Sigmoid colon (tissue), 7 donors: ENCODE data around the gene CERS6. TPM values are rescaled to one million over a fixed set of nuclear protein-coding genes. Genes with fewer than 3 reads are reported as not detected.

ENCODE experiments used
- DNase-seq: peaks from one replicate; pipeline ENCODE4 v3.0.0-alpha.2; 2019
- H3K27ac ChIP-seq, 4 donors: fragments of 200-600 bp; sonication (generic); one replicate each; pipeline ENCODE4 v1.5.1; 2016 to 2019; ENCODE audit warnings: mild to moderate bottlenecking in 1 of 4
- H3K27me3 ChIP-seq, 3 donors: fragments of 200-600 bp; sonication (generic); one replicate each; pipeline ENCODE4 v1.5.1; 2019; ENCODE audit warnings: mild to moderate bottlenecking in 1 of 3
- H3K36me3 ChIP-seq, 4 donors: fragments of 200-600 bp; sonication (generic); one replicate each; pipeline ENCODE4 v1.5.1; 2016 to 2019
- H3K4me1 ChIP-seq, 4 donors: fragments of 200-600 bp; sonication (generic); one replicate each; pipeline ENCODE4 v1.5.1; 2017 to 2019
- H3K4me3 ChIP-seq, 4 donors: fragments of 200-600 bp; sonication (generic); one replicate each; pipeline ENCODE4 v1.5.1; 2017 to 2019; ENCODE audit warnings: mild to moderate bottlenecking in 2 of 4, moderate library complexity in 1 of 4
- H3K9me3 ChIP-seq, 4 donors: fragments of 200-600 bp in 3 of 4; sonication (generic) in 3 of 4; one replicate each; pipeline versions ENCODE4 v1.5.1 to v1.6.1; 2013 to 2019
- EP300 ChIP-seq, 4 donors: sonication (generic); formaldehyde crosslinking; IDR thresholded peaks; one replicate each; pipeline ENCODE4 v1.6.1; 2017; ENCODE audit warnings: antibody characterized with exemption in 4 of 4
- POLR2A ChIP-seq, 2 donors: fragments of 450-650 bp; IDR thresholded peaks; one replicate each; pipeline ENCODE4 v1.6.1; 2016; ENCODE audit warnings: antibody characterized with exemption in 2 of 2, mild to moderate bottlenecking in 2 of 2, moderate library complexity in 2 of 2
- POLR2AphosphoS5 ChIP-seq, 4 donors: sonication (generic); formaldehyde crosslinking; IDR thresholded peaks; one replicate each; pipeline ENCODE4 v1.6.1; 2017; ENCODE audit warnings: antibody characterized with exemption in 4 of 4
- WGBS, 2 donors: extraction: QIAGEN DNeasy Blood & Tissue Kit; methylation state at CpG; one replicate each; pipeline ENCODE4 v1.1.7; 2013; 5-methylcytosine and 5-hydroxymethylcytosine counted together
- intact Hi-C: fragments of 100-400 bp; cut with DNase I; formaldehyde crosslinking; loops from one replicate; pipeline ENCODE4 v1.15.1; 2023
- polyA plus RNA-seq, 3 donors: library from polyadenylated mRNA; stranded (reverse); fragments of 200-250 nt; gene quantifications; one replicate each; pipeline ENCODE4 v1.2.3, GENCODE V29; 2013
- total RNA-seq, 4 donors: library from RNA; depleted of rRNA; stranded (reverse); fragments of >200 nt; gene quantifications; one replicate each; pipeline ENCODE4 v1.1.0, GENCODE V29; 2016
- TF ChIP-seq, protein P1 (sequence below), 4 experiments: fragments of 450-650 bp in 3 of 4; fragments of 200-600 bp in 1 of 4; IDR thresholded peaks; one replicate each; pipeline ENCODE4 v1.5.1; 2016 to 2019; ENCODE audit warnings: antibody characterized with exemption in 4 of 4, mild to moderate bottlenecking in 3 of 4, moderate library complexity in 2 of 4
- donor health status: healthy with polysubstance abuse.
- donor health status: Bipolar disorder and iron deficiency.
- donor health status: healthy.

The CERS6 gene
- total and polyA plus RNA-seq, 7 donors, result 4.4 to 21.0 (median 11.2) TPM

DNA sequence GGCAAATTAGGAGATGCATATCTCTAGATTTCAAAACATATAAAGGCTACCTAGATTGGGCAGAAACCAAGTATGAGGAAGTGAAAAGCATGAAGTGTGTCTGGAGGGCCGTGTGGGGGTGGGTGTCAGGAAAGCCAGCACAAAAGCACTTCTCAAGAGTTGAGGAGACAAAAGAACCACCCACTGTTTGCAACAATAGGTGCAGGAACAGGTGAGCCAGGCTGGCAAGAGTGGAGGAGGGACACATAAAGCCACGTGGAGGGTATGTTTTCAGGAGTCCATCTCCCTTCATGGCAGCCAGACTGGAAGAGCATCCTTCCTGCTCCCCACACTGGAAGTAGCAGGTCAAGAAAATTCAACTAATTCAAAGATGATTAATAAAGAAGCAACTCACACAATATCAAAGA is 96.4 kb downstream of the CERS6 start:
- no peak overlapping the region for H3K27ac ChIP-seq
- TF ChIP-seq POLR2AphosphoS5 (IDR thresholded peaks at IDR 0.05) (no peak), EP300 (IDR thresholded peaks at IDR 0.05) (no peak)
- TF ChIP-seq, protein P1, sequence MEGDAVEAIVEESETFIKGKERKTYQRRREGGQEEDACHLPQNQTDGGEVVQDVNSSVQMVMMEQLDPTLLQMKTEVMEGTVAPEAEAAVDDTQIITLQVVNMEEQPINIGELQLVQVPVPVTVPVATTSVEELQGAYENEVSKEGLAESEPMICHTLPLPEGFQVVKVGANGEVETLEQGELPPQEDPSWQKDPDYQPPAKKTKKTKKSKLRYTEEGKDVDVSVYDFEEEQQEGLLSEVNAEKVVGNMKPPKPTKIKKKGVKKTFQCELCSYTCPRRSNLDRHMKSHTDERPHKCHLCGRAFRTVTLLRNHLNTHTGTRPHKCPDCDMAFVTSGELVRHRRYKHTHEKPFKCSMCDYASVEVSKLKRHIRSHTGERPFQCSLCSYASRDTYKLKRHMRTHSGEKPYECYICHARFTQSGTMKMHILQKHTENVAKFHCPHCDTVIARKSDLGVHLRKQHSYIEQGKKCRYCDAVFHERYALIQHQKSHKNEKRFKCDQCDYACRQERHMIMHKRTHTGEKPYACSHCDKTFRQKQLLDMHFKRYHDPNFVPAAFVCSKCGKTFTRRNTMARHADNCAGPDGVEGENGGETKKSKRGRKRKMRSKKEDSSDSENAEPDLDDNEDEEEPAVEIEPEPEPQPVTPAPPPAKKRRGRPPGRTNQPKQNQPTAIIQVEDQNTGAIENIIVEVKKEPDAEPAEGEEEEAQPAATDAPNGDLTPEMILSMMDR (IDR thresholded peaks at IDR 0.05), result no peak
- no peak for DNase-seq
- H3K36me3 ChIP-seq, result no peaks in the 10 kb centered on the region
- H3K27me3 ChIP-seq, result no peaks in the 10 kb centered on the region
- H3K4me1 ChIP-seq, result no peaks in the 10 kb centered on the region
- WGBS, 2 donors, result 39 to 54% methylated on average over 2 of the region's 2 CpGs
- intact Hi-C loops, result no loop called here
- H3K4me3 ChIP-seq, result no peak overlapping the region
- no peaks in the 10 kb centered on the region for H3K9me3 ChIP-seq

DNA sequence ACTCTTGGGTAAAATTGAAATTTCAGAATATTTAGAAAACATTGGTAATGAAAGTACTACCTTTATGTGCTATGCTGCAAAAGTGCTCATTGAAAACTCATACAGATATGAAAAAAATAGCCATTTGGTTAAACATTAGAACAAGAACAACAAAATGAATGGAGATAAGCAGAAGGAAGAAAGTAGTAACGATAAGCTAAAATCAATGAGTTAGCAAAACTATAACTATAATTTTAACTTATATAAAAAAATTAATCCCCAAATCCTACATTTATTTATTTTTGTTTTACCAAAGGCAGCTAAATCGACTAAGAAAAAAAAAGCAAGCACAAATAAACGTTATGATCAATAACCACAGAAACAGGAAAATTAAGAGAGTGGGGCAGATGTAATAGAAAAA is 99.2 kb downstream of the CERS6 start:
- Histone ChIP-seq H3K4me1 (no peaks in the 10 kb centered on the region), H3K36me3 (no peaks in the 10 kb centered on the region), H3K9me3 (no peaks in the 10 kb centered on the region), H3K27me3 (no peaks in the 10 kb centered on the region), H3K27ac (no peak overlapping the region), H3K4me3 (no peak overlapping the region)
- 35 to 83% methylated on average over 3 of the region's 3 CpGs for WGBS, 2 donors
- no peak for DNase-seq
- intact Hi-C loops, result no loop called here
- TF ChIP-seq, protein P1 (IDR thresholded peaks at IDR 0.05), result no peak
- TF ChIP-seq POLR2A (IDR thresholded peaks at IDR 0.05) (no peak), EP300 (IDR thresholded peaks at IDR 0.05) (no peak), POLR2AphosphoS5 (IDR thresholded peaks at IDR 0.05) (no peak)

DNA sequence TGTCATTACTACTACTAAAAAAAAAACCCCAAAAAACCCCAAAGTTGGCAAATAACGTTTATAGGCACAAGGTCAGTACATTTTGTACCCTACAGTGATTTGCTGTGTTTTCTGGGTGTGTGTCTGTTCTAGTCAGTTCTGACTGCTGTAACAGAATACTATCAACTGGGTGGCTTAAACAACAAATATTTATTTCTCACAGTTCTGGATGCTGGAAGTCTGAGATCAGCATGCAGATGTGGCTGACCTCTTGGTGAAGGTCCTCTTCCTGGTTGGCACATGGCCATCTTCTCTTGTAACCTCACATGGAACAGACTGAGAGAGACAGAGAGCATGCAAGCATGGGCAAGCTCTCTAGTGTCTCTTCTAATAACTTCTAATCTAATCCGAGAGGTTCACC is 103.1 kb downstream of the CERS6 start:
- intact Hi-C loops, result no loop called here
- DNase-seq, result no peak
- H3K4me1 ChIP-seq, result no peaks in the 10 kb centered on the region
- H3K27me3 ChIP-seq, result no peaks in the 10 kb centered on the region
- H3K36me3 ChIP-seq, result no peaks in the 10 kb centered on the region
- TF ChIP-seq EP300 (IDR thresholded peaks at IDR 0.05) (no peak), POLR2A (IDR thresholded peaks at IDR 0.05) (no peak), POLR2AphosphoS5 (IDR thresholded peaks at IDR 0.05) (no peak)
- TF ChIP-seq, protein P1 (IDR thresholded peaks at IDR 0.05), result no peak
- H3K27ac ChIP-seq, result no peak overlapping the region
- WGBS, 2 donors, result 58 to 79% methylated on average over 2 of the region's 2 CpGs
- no peak overlapping the region for H3K4me3 ChIP-seq
- H3K9me3 ChIP-seq, result no peaks in the 10 kb centered on the region

DNA sequence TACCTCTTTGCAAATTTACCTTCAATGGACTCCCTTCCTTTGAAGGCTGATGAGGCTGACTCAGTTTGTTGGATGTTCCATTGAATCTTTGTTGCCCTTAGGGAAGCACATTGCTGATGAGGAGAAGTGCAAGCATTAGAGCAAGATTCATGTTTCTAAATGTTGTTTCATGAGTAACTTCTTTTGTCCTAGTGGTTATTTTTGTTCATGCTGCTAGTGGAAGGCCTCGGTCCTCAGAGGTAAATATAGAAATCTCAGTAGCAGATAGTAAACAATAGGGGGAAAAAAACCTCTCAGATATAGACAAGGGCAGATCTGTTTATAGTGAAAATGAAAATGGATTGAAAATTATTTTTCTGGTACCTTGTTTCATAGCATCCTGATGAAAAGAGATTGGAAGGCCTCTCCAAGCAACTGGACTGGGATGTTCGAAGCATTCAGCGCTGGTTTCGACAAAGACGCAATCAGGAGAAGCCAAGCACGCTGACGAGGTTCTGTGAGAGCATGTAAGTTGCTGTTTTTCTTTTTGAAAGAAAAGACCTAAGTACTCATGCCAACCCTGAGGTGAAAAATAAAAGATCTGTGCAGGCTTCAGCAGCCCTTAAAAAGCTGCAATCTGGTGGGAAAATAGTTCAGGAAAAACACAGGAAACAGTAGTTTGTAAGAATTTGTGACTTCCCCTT is 104.9 kb downstream of the CERS6 start:
- H3K9me3 ChIP-seq, result no peaks in the 10 kb centered on the region
- 90 to 93% methylated on average over 7 of the region's 7 CpGs for WGBS, 2 donors
- TF ChIP-seq POLR2AphosphoS5 (IDR thresholded peaks at IDR 0.05) (no peak), EP300 (IDR thresholded peaks at IDR 0.05) (no peak), POLR2A (IDR thresholded peaks at IDR 0.05) (no peak)
- TF ChIP-seq, protein P1 (IDR thresholded peaks at IDR 0.05), result no peak

DNA sequence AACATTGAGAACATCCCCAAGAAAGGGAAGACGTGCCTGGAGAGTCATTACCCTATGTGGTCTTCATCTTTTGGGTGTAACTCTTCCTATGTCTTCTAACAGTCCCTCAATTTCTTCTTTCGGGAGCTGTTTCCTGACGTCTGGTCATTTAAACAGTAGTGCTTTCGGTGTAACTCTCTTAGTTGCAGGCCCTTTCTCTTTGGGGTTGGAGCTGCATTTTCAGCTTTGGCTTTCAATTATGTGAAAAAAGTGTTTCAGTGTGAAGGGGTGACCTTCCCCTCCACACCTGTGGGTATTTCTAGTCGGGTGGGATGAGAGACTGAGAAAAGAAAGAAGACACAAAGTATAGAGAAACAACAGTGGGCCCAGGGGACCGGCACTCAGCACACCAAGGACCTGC is 105.9 kb downstream of the CERS6 start:
- no peaks in the 10 kb centered on the region for H3K27me3 ChIP-seq
- WGBS, 2 donors, result 94 to 95% methylated on average over 6 of the region's 6 CpGs
- DNase-seq, result no peak
- peaks cover 0 to 6% (median 3%) of the 10 kb centered on the region in 4 donors for H3K4me1 ChIP-seq
- intact Hi-C loops, result no loop called here
- no peak overlapping the region for H3K27ac ChIP-seq
- no peaks in the 10 kb centered on the region for H3K9me3 ChIP-seq
- no peak overlapping the region for H3K4me3 ChIP-seq
- no peak for TF ChIP-seq EP300 (IDR thresholded peaks at IDR 0.05)
- TF ChIP-seq POLR2A (IDR thresholded peaks at IDR 0.05), result no peak
- TF ChIP-seq, protein P1 (IDR thresholded peaks at IDR 0.05), result no peak
- TF ChIP-seq POLR2AphosphoS5 (IDR thresholded peaks at IDR 0.05), result no peak
- H3K36me3 ChIP-seq, result no peaks in the 10 kb centered on the region

More for the DNA sequence above, 104.9 kb downstream of the CERS6 start:
- Histone ChIP-seq H3K36me3 (no peaks in the 10 kb centered on the region), H3K27me3 (no peaks in the 10 kb centered on the region), H3K4me1 (no peaks in the 10 kb centered on the region), H3K27ac (no peak overlapping the region), H3K4me3 (no peak overlapping the region)
- intact Hi-C loops, result no loop called here
- no peak for DNase-seq
